Hematopoietic multipotent progenitor cell treated with erythropoietin and hydrocortisone succinate and interleukin-3 and kit ligand, for 6 days (in vitro differentiated cells): ENCODE results near the gene HDGFL2.
"Not testable (repeated sequence)": the region's sequence is repeated elsewhere in the genome, so short reads cannot be mapped to it uniquely, and the experiment has no call there.

Experiments
- DNase-seq: peaks from one replicate; pipeline ENCODE4 v3.0.0-alpha.2; 2015

HDGFL2 gene

GRCh38 chr19:4517451-4518057 is 45.5 kb downstream of the HDGFL2 start:
- no peak for DNase-seq

GRCh38 chr19:4518345-4519171 is 46.5 kb downstream of the HDGFL2 start, which contains the start of gene PLIN4:
Gene PLIN4 (minus strand): TSS chr19:4518486. CDS start chr19:4518272, 214 bp downstream.
- no peak for DNase-seq

- DNase-seq: no peak
Observed at GRCh38 chr19:4519172-4519496, 47.0 kb downstream of the HDGFL2 start.

GRCh38 chr19:4519521-4520277 is 47.6 kb downstream of the HDGFL2 start:
- no peak for DNase-seq

- no peak for DNase-seq
Observed at GRCh38 chr19:4521170-4521887, 49.2 kb downstream of the HDGFL2 start.

GRCh38 chr19:4521888-4522242 is 49.8 kb downstream of the HDGFL2 start:
- no peak for DNase-seq

- no peak for DNase-seq
Observed at GRCh38 chr19:4522291-4523002, 50.4 kb downstream of the HDGFL2 start.

GRCh38 chr19:4523306-4524110 is 51.4 kb downstream of the HDGFL2 start:
- DNase-seq: peak; percentile 61

- peak; percentile 76 for DNase-seq
Observed at GRCh38 chr19:4524808-4525562, 52.9 kb downstream of the HDGFL2 start.

- DNase-seq: no peak
Observed at GRCh38 chr19:4525563-4526002, 53.5 kb downstream of the HDGFL2 start.

GRCh38 chr19:4527377-4527776 is 55.3 kb downstream of the HDGFL2 start:
- DNase-seq: not testable (repeated sequence)

- DNase-seq: no peak
Observed at GRCh38 chr19:4528843-4529242, 56.7 kb downstream of the HDGFL2 start.

GRCh38 chr19:4529924-4530522 is 57.9 kb downstream of the HDGFL2 start:
- DNase-seq: no peak

GRCh38 chr19:4531562-4532165 is 59.6 kb downstream of the HDGFL2 start:
- DNase-seq: no peak

- DNase-seq: no peak
Observed at GRCh38 chr19:4533334-4533733, 61.2 kb downstream of the HDGFL2 start.

- no peak for DNase-seq
Observed at GRCh38 chr19:4533835-4534424, 61.8 kb downstream of the HDGFL2 start.

GRCh38 chr19:4534836-4535658 is 63.0 kb downstream of the HDGFL2 start, which contains the start of gene PLIN5:
Gene PLIN5 (minus strand): TSS chr19:4535224. CDS start chr19:4534074, 1,150 bp downstream.
- DNase-seq: peak; percentile 90

- no peak for DNase-seq
Observed at GRCh38 chr19:4536798-4537197, 64.7 kb downstream of the HDGFL2 start.
